Adrenal gland (tissue), 12 donors: ENCODE results near the gene NBEAL2. TPM values are rescaled to one million over a fixed set of nuclear protein-coding genes. Genes with fewer than 3 reads are reported as not detected.

Experiments used
- DNase-seq, 7 donors: peaks; one replicate each; pipeline ENCODE4 v3.0.0-alpha.2; 2019 to 2020
- H3K27ac ChIP-seq, 5 donors: fragments of 200-600 bp; sonication (generic) in 4 of 5; 1 replicate in 3 of 5; 2 replicates in 2 of 5; pipeline versions ENCODE4 v1.5.1 to v1.8.0; 2016 to 2020; ENCODE audit warnings: mild to moderate bottlenecking in 1 of 5
- H3K27me3 ChIP-seq: fragments of 200-600 bp; 2 replicates; pipeline ENCODE4 v1.8.0; 2021
- H3K36me3 ChIP-seq, 2 donors: fragments of 200-600 bp; replicated peaks in 1 of 2; 1 replicate in 1 of 2; 2 replicates in 1 of 2; pipeline versions ENCODE4 v1.5.1 to v1.8.0; 2018 to 2022
- H3K4me1 ChIP-seq, 2 donors: fragments of 200-600 bp; replicated peaks in 1 of 2; 1 replicate in 1 of 2; 2 replicates in 1 of 2; pipeline versions ENCODE4 v1.5.1 to v1.8.0; 2018 to 2021
- H3K4me3 ChIP-seq, 4 donors: fragments of 200-600 bp; sonication (generic) in 3 of 4; one replicate each; pipeline ENCODE4 v1.5.1; 2016 to 2018
- H3K9me3 ChIP-seq, 3 donors: fragments of 200-600 bp; sonication (generic) in 1 of 3; replicated peaks in 1 of 3; 1 replicate in 2 of 3; 2 replicates in 1 of 3; pipeline versions ENCODE4 v1.5.1 to v1.8.0; 2016 to 2021
- POLR2A ChIP-seq, 2 donors: fragments of 450-650 bp; IDR thresholded peaks; one replicate each; pipeline ENCODE4 v1.6.1; 2017; ENCODE audit warnings: antibody characterized with exemption in 2 of 2, mild to moderate bottlenecking in 2 of 2, moderate library complexity in 1 of 2
- WGBS, 4 donors: extraction: QIAGEN DNeasy Blood & Tissue Kit in 2 of 4; methylation state at CpG; one replicate each; pipeline versions ENCODE4 v1.1.5 to v1.1.7; 2013 to 2017; 5-methylcytosine and 5-hydroxymethylcytosine counted together
- intact Hi-C, 2 donors: fragments of 100-400 bp; cut with DNase I; formaldehyde crosslinking; loops; one replicate each; pipeline versions ENCODE4 v1.14.1 to v1.15.0; 2022 to 2023
- polyA plus RNA-seq, 3 donors: library from polyadenylated mRNA; stranded (reverse); fragments of 200-250 nt in 2 of 3; fragments of 350-450 nt in 1 of 3; fragmentation: Illumina TruSeq in 1 of 3; extraction: RNeasy Lipid Tissue Mini Kit (QIAGEN cat#74804) in 1 of 3; gene quantifications; one replicate each; pipeline ENCODE4 v1.2.3, GENCODE V29; 2013 to 2014
- total RNA-seq, 9 donors: library from RNA; depleted of rRNA in 4 of 9; stranded (reverse); fragments of >200 nt in 4 of 9; fragments of 120-200 nt in 1 of 9; fragmentation: NEBNext Ultra II Directional in 1 of 9; extraction: Animal tissue kit (Norgen Biotek cat#: 25700) in 1 of 9; gene quantifications; one replicate each; pipeline versions ENCODE4 v1.1.0 to v1.2.4, GENCODE V29; 2013 to 2023
- TF ChIP-seq, protein P1 (sequence below), 6 experiments: fragments of 450-650 bp in 4 of 6; fragments of 200-600 bp in 2 of 6; sonication (generic) in 1 of 6; IDR thresholded peaks; 1 replicate in 5 of 6; 2 replicates in 1 of 6; pipeline versions ENCODE4 v1.5.1 to v1.8.0; 2016 to 2021; ENCODE audit warnings: antibody characterized with exemption in 6 of 6, mild to moderate bottlenecking in 2 of 6, moderate library complexity in 1 of 6
- donor health status: healthy with polysubstance abuse.
- donor health status: Bipolar disorder and iron deficiency.
- donor health status: DM: yes; HTN: yes; CAD: no.
- donor health status: DM: no; HTN: no; CAD: no.
- donor health status: DM: no; HTN: no; CAD: no.
- donor health status: DM: yes; HTN: yes; CAD: no.

NBEAL2 gene
- total and polyA plus RNA-seq, 12 donors = 7.3 to 154 (median 29.0) TPM

- Histone ChIP-seq H3K4me3 (no peak overlapping the region), H3K27ac (no peak overlapping the region), H3K27me3 (no peaks in the 10 kb centered on the region), H3K36me3 (peaks cover 0 to 65% of the 10 kb centered on the region in 2 donors), H3K4me1 (peaks cover 0 to 5% of the 10 kb centered on the region in 2 donors), H3K9me3 (no peaks in the 10 kb centered on the region)
- intact Hi-C loops = no loop called here
- DNase-seq = no peak
- TF ChIP-seq POLR2A (IDR thresholded peaks at IDR 0.05) = no peak
- TF ChIP-seq, protein P1, sequence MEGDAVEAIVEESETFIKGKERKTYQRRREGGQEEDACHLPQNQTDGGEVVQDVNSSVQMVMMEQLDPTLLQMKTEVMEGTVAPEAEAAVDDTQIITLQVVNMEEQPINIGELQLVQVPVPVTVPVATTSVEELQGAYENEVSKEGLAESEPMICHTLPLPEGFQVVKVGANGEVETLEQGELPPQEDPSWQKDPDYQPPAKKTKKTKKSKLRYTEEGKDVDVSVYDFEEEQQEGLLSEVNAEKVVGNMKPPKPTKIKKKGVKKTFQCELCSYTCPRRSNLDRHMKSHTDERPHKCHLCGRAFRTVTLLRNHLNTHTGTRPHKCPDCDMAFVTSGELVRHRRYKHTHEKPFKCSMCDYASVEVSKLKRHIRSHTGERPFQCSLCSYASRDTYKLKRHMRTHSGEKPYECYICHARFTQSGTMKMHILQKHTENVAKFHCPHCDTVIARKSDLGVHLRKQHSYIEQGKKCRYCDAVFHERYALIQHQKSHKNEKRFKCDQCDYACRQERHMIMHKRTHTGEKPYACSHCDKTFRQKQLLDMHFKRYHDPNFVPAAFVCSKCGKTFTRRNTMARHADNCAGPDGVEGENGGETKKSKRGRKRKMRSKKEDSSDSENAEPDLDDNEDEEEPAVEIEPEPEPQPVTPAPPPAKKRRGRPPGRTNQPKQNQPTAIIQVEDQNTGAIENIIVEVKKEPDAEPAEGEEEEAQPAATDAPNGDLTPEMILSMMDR (IDR thresholded peaks at IDR 0.05) = no peak
- WGBS, 4 donors = 72 to 80% (median 77%) methylated on average over 5 of the region's 5 CpGs
Measured at GRCh38 chr3:47042231-47042791, 62.8 kb downstream of the NBEAL2 start.

- Histone ChIP-seq H3K4me3 (no peak overlapping the region), H3K9me3 (no peaks in the 10 kb centered on the region), H3K4me1 (peaks cover 0 to 8% of the 10 kb centered on the region in 2 donors), H3K27ac (no peak overlapping the region), H3K36me3 (peaks cover 0 to 39% of the 10 kb centered on the region in 2 donors), H3K27me3 (no peaks in the 10 kb centered on the region)
- TF ChIP-seq, protein P1 (IDR thresholded peaks at IDR 0.05) = no peak
- TF ChIP-seq POLR2A (IDR thresholded peaks at IDR 0.05) = no peak
- intact Hi-C loops = no loop called here
- DNase-seq = no peak
Measured at GRCh38 chr3:47047069-47047468, 67.6 kb downstream of the NBEAL2 start.

DNA sequence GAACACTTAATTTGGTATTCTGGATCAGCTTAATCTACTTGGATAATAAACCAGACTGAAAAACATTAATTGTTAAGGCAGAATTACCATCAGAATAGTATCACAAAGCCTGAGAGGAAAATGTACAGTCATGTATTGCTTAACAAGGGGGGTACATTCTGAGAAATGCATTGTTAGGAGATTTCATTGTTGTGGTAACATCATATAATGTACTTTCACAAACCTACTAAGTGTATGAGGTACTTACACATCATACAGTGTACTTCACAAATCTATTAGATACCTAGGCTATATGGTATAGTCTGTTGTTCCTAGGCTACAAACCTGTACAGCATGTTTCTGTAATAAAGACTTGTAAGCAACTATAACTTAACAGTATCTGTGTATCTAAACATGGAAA is 68.2 kb downstream of the NBEAL2 start:
- DNase-seq = no peak
- H3K36me3 ChIP-seq = peaks cover 0 to 39% of the 10 kb centered on the region in 2 donors
- H3K27ac ChIP-seq = no peak overlapping the region
- peaks cover 0 to 8% of the 10 kb centered on the region in 2 donors for H3K4me1 ChIP-seq
- H3K9me3 ChIP-seq = no peaks in the 10 kb centered on the region
- intact Hi-C loops = no loop called here
- TF ChIP-seq POLR2A (IDR thresholded peaks at IDR 0.05) = no peak
- TF ChIP-seq, protein P1 (IDR thresholded peaks at IDR 0.05) = no peak
- no peak overlapping the region for H3K4me3 ChIP-seq
- H3K27me3 ChIP-seq = no peaks in the 10 kb centered on the region

- peaks cover 0 to 35% of the 10 kb centered on the region in 2 donors for H3K36me3 ChIP-seq
- no peaks in the 10 kb centered on the region for H3K27me3 ChIP-seq
- H3K9me3 ChIP-seq = no peaks in the 10 kb centered on the region
- H3K4me3 ChIP-seq = no peak overlapping the region
- no peak for DNase-seq
- no peak for TF ChIP-seq POLR2A (IDR thresholded peaks at IDR 0.05)
- peaks cover 0 to 8% of the 10 kb centered on the region in 2 donors for H3K4me1 ChIP-seq
- intact Hi-C loops = no loop called here
- H3K27ac ChIP-seq = no peak overlapping the region
Measured at GRCh38 chr3:47054412-47054811, 74.9 kb downstream of the NBEAL2 start.

- H3K9me3 ChIP-seq = no peaks in the 10 kb centered on the region
- H3K27ac ChIP-seq = no peak overlapping the region
- no peaks in the 10 kb centered on the region for H3K27me3 ChIP-seq
- no peak for DNase-seq
- H3K4me1 ChIP-seq = peaks cover 0 to 8% of the 10 kb centered on the region in 2 donors
- no peak overlapping the region for H3K4me3 ChIP-seq
- peaks cover 0 to 40% of the 10 kb centered on the region in 2 donors for H3K36me3 ChIP-seq
- WGBS, 4 donors = 89 to 95% (median 94%) methylated on average over 3 of the region's 3 CpGs
- intact Hi-C loops = no loop called here
- TF ChIP-seq, protein P1 (IDR thresholded peaks at IDR 0.05) = no peak
- TF ChIP-seq POLR2A (IDR thresholded peaks at IDR 0.05) = no peak
Measured at GRCh38 chr3:47056705-47057104, 77.2 kb downstream of the NBEAL2 start.
